RPMI7951 (cell line): ENCODE results near the gene FBXL17. TPM values are rescaled to one million over a fixed set of nuclear protein-coding genes. Genes with fewer than 3 reads are reported as not detected.

Experiments
- DNase-seq: peaks from one replicate; pipeline ENCODE4 v3.0.0-alpha.2; 2012; ENCODE audit warnings: low read depth
- total RNA-seq: library from RNA; depleted of rRNA; stranded (reverse); fragments of >200 nt; shearing (Covaris generic); gene quantifications from 2 replicates; pipeline ENCODE4 v1.2.3, GENCODE V29; 2014

FBXL17 gene
- total RNA-seq, 1 experiment from 2014 or later: 7.0 TPM

DNA sequence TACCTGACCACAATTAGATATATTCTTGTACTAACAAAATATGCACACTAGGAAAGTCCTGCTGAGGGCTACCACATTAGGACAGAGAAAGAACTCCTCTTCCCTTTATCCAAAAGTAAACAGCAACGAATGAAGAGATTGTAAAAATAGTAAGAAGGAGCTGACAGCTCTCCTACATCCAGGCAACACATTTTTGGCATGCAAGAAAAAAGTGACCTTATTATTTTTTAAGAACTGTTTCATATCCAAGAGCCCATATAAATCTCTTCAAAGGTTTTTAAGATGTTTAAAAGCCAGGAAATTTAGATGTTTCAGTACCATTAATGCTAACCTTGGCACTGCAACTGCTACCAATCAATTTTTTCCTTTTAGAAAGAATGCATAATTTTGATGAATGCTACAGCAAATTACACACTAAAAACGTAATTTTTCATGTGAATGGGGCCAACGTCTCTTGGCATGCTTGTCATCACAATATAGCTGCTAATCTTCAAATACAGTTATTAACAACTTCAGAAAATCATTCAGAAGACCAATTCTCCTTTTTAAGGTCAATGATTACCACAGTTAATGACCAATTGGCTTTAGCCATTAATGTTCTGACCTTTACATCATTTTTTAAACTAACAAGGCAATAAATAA is 132.0 kb downstream of the FBXL17 start:
- DNase-seq: no peak

DNA sequence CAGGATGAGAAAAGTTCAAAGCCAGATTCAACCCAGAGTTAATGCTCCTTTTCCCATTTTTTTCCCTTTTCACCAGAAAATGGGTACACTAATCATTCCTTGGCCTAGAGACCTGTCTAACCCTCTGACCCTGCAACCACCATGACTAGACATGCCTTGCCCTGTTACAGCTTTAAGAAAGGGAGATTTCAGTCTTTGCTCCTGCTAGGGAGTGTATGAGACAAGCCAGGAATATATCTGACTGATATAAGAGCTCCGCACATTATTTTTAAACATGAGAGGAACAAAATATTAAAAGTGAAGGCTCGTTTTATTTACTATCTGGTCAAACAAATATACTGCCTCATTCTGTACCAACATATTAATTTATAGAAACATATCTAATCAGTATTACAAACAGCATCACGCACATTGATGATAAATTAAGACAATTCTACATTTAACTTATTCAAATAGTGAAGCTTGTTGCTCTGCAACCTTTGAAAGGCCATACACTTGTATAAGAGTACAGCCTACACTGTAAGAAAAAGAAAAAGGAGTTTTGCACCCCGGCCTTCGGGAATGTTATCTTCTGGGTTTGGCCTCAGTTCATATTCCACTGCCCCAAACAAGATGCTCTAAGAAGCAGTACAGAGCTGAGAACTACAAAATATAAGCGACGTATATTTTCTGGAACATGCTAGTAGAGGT is 132.7 kb downstream of the FBXL17 start:
- no peak for DNase-seq

DNA sequence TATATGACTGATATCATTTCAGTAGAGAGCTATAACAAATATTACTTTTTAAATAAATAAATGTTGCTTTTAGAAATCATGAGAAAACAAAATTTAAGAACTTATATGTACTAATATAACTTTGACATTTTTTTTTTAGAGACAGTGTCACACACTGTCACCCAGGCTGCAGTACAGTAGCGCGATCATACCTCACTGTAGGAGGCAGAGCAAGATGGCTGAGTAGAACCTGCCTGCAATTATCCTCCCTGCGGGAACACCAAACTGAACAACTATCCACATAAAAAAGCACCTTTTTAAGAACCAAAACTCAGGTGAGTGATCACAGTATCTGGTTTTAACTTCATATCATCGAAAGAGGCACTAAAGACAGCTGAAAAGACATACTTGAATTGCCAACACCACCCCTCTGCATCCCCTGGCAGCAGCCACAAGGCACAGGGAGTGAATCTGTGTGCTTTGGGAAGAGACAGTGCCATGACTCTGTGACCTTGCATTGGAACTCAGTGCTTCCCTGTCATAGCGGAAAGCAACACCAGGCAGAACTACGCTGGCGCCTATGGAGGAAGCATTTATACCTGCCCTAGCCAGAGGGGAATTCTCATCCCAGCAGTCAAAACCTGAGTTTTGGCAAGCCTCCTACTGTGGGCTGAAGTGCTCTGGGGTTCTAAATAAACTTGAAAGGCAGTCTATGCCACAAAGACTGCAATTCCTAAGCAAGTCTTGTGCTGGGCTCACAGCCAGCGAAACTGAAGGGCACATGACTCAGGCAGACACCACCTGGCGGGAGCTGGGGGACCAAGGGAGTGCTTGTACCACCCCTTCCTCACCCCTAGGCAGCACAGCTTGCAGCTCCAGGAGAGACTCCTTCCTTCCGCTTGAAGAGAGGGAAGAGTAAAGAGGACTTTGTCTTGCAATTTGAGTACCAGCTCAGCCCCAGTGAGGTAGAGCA is 142.7 kb downstream of the FBXL17 start:
- no peak for DNase-seq

DNA sequence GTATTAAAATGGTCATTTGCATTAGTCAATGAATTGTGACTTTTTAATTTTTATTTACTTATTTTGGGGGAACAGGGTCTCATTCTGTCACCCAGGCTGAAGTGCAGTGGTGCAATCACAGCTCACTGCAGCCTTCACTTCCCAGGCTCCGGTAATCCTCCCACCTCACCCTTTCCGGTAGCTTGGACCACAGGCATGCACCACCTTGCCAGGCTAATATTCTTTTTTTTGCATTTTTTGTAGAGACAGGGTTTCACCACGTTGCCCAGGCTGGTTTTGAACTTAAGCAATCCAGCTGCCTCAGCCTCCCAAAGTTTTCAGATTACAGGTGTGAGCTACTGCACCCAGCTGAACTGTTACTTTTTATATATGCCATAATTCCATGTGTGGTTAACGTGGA is 143.4 kb downstream of the FBXL17 start:
- no peak for DNase-seq

DNA sequence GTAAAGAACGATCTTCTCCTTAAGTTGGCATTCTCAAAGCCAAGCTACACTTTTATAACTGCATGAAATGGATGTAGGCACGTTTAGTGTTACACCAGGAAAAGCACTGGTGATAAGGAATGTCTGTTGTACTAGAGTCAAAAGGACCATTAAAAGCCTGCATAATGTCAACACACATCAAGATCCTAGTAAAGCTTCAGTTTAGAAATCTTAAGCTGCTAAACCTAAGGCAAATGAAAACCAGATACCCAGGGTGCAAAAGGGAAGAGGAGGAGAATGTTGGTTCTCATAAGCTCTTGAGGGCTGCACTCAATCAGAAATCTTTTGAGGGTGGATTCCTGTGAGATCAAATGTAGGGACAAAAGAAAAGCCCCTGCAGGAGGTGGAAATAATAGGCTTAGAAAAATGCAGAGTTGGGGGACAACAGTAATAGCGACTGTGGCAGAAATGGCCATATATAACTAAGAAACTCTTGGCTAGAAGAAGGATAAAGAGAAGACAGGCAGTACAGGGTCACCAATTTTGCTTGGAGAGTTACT is 148.2 kb downstream of the FBXL17 start:
- no peak for DNase-seq

DNA sequence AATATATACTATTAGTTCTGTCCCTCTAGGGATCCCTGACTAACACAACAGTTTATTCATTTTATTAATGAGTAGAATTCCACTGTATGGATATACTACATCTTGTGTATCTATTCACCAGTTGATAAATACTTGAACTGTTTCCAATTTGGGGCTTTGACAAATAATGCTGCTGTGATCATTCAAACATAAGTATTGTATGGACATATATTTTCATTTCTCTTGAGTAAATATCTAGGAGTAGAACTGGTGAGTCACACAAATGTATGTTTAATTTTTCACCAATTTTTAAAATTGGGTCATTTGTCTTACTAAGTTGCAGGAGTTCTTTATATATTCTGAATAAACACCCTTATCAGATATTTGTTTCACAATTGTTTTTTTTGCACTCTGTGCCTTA is 149.1 kb downstream of the FBXL17 start:
- DNase-seq: no peak

DNA sequence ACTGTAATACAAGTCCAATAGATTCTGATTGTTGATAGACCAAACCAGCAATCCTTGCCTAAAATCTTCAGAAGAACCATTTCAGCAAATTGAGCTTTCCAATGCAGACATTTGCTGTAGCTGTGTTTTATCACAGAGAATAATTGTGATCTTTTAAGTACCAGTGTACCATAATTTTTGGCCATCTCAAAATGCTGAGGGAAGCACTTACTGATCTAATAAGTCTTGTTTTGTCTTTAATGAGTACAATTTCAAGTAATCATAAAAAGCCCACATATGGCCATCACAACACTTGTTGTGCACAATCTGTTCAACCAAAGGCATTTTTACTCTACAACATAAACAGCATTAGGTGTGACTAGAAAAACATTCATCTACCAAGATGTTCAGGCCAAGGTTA is 159.9 kb downstream of the FBXL17 start:
- no peak for DNase-seq

DNA sequence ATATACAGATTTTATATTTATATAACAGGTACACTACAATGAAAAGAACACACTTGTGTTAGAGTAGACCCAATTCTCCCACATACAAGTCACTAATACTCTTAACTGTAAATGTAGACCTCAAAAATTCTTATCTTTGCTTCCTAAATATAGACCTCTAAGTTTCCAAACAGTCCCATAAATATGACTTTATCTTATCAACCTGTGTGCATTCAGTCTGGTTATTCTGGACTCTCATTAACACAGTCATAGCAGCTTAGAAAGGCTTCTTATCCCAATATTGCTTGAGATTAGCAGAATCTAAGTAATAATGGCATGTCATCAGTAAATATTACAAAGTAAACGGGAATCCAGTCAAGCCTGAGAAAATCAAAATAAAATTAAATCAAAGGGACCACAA is 161.1 kb downstream of the FBXL17 start:
- DNase-seq: no peak

DNA sequence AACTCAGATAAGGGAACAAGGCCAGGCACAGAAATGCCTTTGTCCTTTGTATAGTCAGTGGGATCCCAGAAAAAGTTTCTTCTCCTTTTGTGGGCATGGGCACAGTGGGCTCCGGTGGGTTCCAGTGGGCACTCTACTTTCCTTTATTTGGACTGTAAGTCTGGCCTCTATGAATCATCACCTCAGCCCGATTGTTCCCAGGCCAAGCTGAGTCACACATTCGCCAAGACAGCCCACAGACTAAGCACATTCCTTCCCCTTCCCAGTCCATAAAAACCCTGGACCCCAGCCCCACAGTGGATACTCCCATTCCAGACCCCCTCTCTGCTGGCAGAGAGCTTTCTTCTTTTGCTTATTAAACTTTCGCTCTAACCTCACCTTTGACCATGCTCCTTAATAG is 165.0 kb downstream of the FBXL17 start:
- peak; percentile 30 for DNase-seq

DNA sequence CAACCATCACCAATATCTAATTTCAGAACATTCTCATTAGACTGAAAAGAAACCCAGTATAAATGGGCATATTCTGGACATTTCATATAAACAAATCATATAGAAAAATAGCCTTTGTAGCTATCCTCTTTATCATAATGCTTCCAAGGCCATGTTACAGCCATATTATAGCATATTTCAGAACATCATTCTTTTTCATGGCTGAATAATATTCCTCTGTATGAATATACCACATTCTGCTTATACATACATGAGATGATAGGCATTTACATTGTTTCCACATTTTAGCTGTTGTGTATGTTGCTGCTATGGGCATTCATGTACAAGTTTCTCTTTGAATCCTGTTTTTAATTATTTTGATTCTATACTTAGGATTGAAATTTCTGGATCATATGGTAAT is 167.0 kb downstream of the FBXL17 start:
- no peak for DNase-seq

DNA sequence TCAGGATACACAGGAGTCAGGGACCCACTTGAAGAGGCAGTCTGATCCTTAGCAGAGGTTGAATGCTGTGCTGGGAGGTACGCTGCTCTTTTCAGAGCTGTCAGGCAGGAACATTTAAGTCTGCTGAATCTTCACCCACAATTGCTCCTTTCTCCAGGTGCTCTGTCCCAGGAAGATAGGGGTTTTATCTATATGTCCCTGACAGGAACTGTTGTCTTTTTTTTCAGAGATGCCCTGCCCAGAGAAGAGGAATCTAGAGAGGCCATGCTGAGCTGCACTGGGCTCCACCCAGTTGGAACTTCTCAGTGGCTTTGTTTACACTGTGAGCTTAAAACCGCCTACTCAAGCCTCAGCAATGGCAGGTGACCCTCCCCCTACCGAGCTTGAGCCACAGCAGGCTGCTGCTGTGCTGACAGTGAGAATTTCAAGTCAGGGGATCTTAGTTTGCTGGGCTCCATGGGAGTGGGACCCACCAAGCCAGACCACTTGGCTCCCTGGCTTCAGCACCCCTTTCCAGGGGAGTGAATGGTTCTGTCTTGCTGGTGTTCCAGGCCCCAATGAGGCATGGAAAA is 169.0 kb downstream of the FBXL17 start:
- DNase-seq: no peak

DNA sequence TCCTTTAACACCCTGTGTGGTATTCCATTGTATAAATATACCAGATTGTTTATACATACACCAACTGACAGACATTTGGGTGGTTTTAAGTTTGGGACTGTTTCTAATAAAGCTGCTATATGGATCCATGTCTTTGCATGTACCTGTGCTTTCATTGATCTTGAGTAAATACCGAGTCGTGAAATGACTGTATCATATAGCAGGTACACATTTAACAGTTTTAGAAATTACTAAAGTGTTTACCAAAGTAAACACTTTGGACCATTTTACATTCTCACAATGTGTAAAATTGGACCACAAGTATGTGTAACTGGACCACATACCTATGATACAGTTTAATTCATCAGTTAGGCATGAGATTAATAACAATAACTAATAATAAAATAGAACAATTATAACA is 175.2 kb downstream of the FBXL17 start:
- no peak for DNase-seq

DNA sequence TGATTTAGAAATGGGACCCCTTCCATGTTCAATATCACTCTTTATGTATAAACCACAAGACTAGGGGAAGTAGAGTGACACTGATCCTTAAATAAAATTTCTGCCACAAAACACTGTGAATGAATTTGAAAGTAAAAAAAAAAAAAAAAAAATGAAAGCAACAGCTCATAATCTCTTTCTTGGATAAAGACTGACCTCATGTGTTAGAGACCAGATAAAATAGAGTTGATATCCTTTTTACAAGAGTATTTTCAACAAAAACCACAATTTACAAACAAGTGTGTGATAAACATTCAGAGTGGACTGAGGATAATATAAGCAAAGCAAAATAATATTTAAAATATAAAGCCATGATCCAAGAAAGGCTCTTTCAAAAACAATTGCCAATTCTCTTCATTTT is 180.2 kb downstream of the FBXL17 start:
- no peak for DNase-seq

DNA sequence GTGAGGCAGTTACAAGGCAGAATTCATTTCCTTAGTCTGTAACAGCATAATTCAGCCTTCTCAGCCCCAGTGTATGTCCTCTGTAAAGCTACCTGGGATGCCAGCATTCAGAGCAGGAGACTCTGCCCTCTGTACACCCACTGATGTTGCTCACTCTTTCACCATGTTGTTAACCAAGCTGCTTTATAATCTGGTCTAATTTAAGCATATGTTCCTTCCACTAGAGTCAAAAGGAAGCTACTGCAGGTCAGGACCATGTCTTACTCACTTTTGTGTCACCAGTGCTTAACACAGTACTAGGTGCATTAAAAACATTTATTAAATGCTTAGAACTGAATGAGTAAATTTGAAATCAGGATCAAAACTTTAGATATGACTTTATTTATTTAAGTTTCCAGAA is 185.6 kb downstream of the FBXL17 start:
- no peak for DNase-seq

DNA sequence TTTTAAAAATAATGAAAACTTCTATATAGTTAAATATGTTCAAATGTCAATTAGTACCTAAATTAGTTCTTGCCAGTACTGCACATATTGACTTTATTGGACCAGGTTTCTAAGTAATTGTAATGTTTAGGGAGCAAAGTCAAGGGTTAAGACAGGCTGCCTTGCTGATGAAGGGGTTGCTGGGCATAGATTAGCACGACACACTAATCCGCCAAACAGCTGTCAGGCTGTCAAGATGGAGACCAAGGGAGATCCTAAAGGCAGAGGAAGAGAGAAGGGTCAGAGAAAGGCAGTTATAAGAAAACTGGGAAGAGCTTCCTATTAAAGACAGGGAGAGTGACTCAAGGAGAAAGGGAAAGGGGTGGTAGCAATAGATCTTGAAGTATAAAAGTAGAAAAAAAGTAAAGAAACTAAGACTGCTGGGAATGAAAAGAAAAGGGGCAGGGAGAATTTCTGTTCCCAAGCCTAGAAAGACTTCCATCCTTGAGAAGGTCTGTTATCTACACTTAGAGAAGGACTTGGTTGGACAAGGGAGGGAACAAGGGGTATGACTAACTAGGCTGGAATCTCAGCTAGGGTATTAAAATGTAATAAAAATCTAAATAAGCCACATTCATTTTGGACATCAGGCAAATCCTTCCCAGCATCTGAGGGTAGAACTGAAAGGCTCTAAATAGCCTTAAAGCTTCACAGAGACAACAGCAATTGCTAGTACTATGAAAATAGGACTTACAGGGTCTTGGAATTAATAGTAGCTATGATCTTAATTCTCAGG is 188.7 kb downstream of the FBXL17 start:
- DNase-seq: peak; percentile 43

DNA sequence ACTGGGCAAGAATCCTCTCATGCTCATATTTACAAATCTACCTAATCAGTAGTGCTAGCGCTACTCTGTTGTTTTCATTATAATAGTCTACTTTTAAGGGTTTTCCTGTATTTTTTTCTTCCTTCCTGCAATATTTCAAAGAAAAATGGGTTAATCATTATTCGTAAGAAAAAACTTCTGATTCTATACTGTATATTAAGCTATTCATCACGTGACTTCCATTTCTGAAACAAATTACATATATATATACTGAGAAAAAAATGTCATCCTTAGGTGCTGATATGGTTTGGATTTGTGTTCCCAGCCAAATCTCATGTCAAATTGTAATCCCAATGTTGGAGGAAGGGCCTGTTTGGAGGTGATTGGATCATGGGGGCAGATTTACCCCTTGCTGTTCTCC is 197.0 kb downstream of the FBXL17 start:
- DNase-seq: no peak

DNA sequence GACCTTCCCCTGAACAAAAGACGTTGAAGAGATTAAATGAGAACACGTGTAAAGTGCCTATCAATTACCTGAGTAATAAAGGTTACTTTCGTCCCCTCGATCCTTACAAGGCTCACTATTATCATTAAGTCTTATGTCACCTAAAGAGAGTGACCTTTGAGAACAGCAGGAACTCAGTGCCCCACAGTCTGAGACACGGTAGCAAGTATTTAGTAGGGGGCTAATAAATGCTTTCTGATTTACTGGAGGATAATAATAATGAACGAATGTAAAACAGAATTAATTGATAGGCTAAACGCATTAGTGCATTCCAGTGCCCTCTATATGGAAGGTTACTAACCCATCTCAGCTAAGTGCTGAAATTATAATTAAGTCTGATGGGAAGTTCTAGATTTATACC is 199.9 kb downstream of the FBXL17 start:
- no peak for DNase-seq

DNA sequence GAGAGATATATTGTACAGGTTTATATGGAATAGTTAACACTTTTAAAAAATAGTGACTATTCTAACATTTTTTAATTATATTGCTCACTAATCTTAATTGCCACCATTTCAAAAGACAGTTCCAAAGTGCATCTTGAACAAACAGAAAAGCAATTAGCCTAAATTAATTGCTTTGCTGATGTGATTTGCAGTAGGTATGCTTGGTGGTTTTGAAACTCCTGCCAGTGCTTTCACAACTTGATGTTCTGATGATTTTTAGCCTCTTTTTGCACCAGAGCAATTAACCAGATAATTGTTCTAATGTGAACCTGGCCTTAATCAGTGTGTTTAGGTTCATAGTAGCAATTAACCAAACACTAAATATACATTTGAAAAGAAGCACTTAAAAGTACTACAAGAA is 207.6 kb downstream of the FBXL17 start:
- DNase-seq: no peak

DNA sequence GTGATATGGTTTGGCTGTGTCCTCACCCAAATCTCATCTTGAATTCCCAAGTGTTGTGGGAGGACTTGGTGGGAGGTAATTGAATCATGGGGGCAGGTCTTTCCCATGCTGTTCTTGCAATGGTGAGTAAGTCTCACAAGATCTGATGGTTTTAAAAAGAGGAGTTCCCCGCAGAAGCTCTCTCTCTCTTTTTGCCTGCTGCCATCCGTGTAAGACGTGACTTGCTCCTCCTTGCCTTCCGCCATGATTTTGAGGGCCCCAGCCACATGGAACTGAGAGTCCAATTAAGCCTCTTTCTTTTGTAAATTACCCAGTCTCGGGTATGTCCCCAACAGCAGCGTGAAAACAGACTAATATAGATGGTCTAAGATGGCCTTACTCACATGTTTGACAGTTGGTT is 210.1 kb downstream of the FBXL17 start:
- no peak for DNase-seq

DNA sequence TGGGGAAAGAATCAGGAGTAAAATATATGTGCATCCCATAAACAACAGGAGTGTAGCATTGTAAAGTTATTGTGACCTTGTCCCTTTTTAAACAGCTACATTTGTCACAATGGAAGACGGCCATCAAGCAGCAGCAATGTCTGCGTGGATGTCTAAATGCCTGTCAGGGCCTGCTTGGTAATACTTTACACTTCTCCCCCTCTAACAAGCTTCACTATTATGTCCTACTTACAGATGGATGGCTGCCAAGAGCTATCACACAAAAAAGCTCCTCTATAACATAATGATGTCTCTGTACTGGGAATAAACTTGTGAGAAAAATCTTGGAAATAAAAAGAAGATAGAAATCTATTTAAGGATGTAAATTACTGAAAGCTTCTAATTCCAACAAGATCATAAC is 213.0 kb downstream of the FBXL17 start:
- peak; percentile 10 for DNase-seq

DNA sequence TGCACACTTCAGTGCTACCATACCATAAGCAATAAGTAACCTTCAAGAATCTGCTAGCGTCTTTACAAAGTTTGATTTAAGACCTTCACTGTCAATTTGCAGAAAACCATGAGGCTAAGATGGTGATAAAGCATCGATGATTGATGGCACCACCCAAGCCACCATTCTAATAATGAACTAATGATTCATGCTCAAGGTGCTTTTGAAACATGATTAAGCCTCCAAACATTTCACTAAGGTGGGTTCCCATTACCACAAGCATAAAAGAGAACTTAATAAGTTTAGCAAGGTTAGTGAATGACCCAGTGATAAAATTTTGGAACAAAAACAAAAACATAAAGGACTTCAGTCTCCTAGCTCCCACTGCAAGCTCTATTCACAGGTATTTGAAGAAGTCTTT is 214.7 kb downstream of the FBXL17 start:
- no peak for DNase-seq
